Skeletal muscle satellite cell (primary cell): Measurements from ENCODE around the gene NUAK2. TPM values are rescaled to one million over a fixed set of nuclear protein-coding genes. Genes with fewer than 3 reads are reported as not detected.

ENCODE experiments used
- H3K27me3 ChIP-seq: 2 replicates; pipeline ENCODE4 v1.7.0; 2013; ENCODE audit warnings: low read length; ENCODE audit not compliant: control insufficient read depth, insufficient read depth
- H3K36me3 ChIP-seq: 2 replicates; pipeline ENCODE4 v1.7.0; 2013; ENCODE audit warnings: mild to moderate bottlenecking, control low read depth, low read length; ENCODE audit not compliant: insufficient read depth
- H3K4me1 ChIP-seq: 2 replicates; pipeline ENCODE4 v1.7.0; 2013; ENCODE audit warnings: low read length; ENCODE audit not compliant: control insufficient read depth, insufficient read depth
- H3K4me2 ChIP-seq: 2 replicates; pipeline ENCODE4 v1.7.0; 2013; ENCODE audit warnings: mild to moderate bottlenecking, low read length
- H3K4me3 ChIP-seq: 2 replicates; pipeline ENCODE4 v1.7.0; 2013; ENCODE audit warnings: low read length
- H3K9ac ChIP-seq: 2 replicates; pipeline ENCODE4 v1.7.0; 2013; ENCODE audit warnings: mild to moderate bottlenecking, low read depth, low read length, moderate library complexity
- H3K9me3 ChIP-seq: replicated peaks from 2 replicates; pipeline ENCODE4 v1.7.0; 2013; ENCODE audit warnings: mild to moderate bottlenecking, control low read depth, low read length
- small RNA-seq: library from RNA; depleted of rRNA; stranded (forward); fragments of <200 nt; gene quantifications from one replicate; pipeline ENCODE3, GENCODE V24; 2012

NUAK2 gene

GRCh38 chr1:205255941-205256780 lies 65.4 kb downstream of the NUAK2 start:
- no peak overlapping the region for H3K4me3 ChIP-seq

More at GRCh38 chr1:205255941-205256780, 65.4 kb downstream of the NUAK2 start:
- H3K9ac ChIP-seq = no peak overlapping the region
- no peaks in the 10 kb centered on the region for H3K9me3 ChIP-seq
- H3K4me1 ChIP-seq = peaks cover 15% of the 10 kb centered on the region
- H3K36me3 ChIP-seq = no peaks in the 10 kb centered on the region
- no peaks in the 10 kb centered on the region for H3K27me3 ChIP-seq
- no peak overlapping the region for H3K4me2 ChIP-seq

Small RNA genes within 50 kb of the gene (small RNA-seq; reads per million reads assigned to genes)
- gene SNRPGP10 = not detected
